ENCODE results near the gene MRPL22.

GRCh38 chr5:154944716-154945115, 3.8 kb downstream of the MRPL22 start:
- TF ChIP-seq CTCF (conservative IDR thresholded peaks at IDR 0.05; ENCODE audit: low read depth, low read length) (no peak), POLR2A (IDR thresholded peaks at IDR 0.05; ENCODE audit: low read depth, low read length) (no peak)
